Fibroblast of pulmonary artery (primary cell): ENCODE results near the gene PTPRO.
A peak's percentile ranks its signal among the peaks of the same experiment; 100 is the strongest.

Experiments
- DNase-seq: peaks from one replicate; pipeline ENCODE4 v3.0.0-alpha.2; 2010; ENCODE audit warnings: low read depth
- H3K4me3 ChIP-seq: replicated peaks from 2 replicates; pipeline ENCODE4 v1.5.1; 2011; ENCODE audit warnings: low read depth, mild to moderate bottlenecking, control low read depth, low read length, moderate library complexity
- CTCF ChIP-seq: IDR thresholded peaks from 2 replicates; pipeline ENCODE4 v1.5.1; 2011; ENCODE audit warnings: mild to moderate bottlenecking, control low read depth, low read length, inconsistent platforms; ENCODE audit errors: missing control alignments

Gene PTPRO

GRCh38 chr12:15534322-15534721, 212.0 kb downstream of the PTPRO start:
- DNase-seq, result no peak
- no peak for TF ChIP-seq CTCF
- H3K4me3 ChIP-seq, result no peak overlapping the region

GRCh38 chr12:15534874-15535273, 212.6 kb downstream of the PTPRO start:
- H3K4me3 ChIP-seq, result no peak overlapping the region
- no peak for TF ChIP-seq CTCF
- peak; percentile 41 for DNase-seq

DNA sequence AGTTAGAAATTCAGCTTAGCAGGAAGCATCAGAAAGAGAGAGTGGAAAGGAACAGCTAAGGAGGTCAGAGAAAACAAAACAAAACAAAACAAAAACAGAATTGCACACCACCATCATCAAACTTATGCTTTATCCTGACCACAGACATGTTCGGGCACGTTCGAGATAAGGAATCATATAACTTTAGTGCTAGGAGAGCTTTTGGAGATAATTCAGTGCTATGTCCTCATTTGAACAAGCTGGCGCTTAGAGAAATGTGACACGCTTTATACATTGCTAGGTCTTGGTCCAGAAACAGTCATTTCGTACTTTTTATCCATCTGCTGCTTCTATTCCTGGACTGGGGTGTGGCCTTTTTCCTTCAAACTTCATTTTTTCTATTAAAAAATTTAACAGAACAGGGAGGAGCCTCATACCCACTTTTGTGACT, 213.1 kb downstream of the PTPRO start:
- TF ChIP-seq CTCF, result no peak
- no peak for DNase-seq
- H3K4me3 ChIP-seq, result no peak overlapping the region

DNA sequence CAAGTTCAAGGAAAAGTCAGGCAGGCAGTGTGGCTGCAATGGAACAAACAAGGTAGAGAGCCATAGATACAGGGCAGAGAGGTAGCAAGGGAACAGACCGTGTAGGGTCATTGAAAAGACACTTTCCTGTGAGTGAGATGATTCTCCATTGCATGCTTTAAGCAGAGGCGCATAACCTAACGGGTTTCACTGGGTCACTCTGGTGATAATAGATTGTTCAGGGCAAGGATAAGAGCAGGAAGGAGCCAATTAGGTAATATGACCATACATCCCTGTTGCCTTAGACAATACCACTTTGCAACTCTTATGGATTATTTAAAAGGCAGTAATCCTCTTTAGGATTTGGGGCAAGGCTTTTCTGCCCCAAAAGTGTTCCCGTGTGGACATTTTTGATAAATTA, 214.1 kb downstream of the PTPRO start:
- no peak for DNase-seq
- H3K4me3 ChIP-seq, result no peak overlapping the region
- TF ChIP-seq CTCF, result no peak

DNA sequence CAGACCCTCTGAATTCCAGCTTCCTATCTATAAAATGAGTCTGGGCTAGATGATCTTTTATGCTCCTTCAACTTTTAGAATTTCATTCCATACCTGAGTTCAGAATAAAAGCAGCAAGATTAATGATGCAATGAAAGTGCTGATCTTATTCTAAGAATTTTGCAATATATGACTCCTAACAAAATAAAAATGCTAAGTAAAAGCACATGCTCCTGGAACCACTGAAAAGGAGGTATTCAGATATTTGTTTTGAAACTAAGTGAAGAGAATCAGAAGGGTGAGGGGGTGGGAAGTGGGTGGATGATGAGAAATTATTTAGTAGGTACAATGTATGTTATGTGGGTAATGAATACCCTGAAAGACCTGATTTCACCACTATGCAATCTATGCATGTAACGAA, 216.6 kb downstream of the PTPRO start:
- H3K4me3 ChIP-seq, result no peak overlapping the region
- no peak for DNase-seq
- TF ChIP-seq CTCF, result no peak

DNA sequence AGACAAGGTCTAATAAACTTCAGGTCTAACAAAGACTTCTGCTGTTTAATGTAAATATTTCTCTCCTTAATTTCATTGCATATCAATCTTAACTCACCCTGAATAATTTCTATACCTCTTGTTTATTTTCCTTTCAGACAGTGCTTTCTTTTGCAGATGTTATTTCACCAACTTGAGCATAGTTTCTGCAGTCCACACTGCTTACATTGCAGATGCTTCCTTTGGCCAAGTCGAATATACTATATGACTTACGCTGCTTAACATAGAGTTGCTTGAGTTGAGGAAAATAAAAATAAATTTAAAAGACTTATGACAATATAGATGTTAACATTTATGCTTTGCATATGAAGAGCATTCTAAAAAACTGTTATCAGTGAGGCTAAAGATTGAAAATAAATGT, 217.7 kb downstream of the PTPRO start:
- TF ChIP-seq CTCF, result no peak
- no peak overlapping the region for H3K4me3 ChIP-seq
- no peak for DNase-seq

DNA sequence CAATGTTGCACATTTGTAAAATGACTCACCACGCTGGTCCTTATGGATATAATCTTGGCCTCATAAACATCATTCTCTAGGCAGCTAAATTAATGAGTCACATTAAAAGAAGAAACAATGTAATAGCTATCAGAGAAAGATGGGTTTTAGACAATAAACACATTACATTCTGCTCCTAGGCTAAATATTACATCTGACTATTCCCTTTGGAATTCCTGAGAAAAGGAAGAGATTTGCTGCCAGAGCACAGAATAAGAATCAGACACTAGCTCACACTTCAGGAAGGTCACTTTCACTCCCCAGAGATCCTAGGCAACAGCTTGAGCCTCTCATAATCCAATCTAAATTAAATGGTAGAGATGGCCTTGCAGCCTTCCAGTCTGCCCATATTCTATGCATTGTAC, 218.2 kb downstream of the PTPRO start:
- no peak overlapping the region for H3K4me3 ChIP-seq
- peak; percentile 56 for DNase-seq
- TF ChIP-seq CTCF, result no peak
